GM19025 (cell line): ENCODE data around the gene MX1.

Experiments
- ATAC-seq: cut with Tn5 transposase; IDR thresholded peaks from one replicate; pipeline ENCODE4 v1.9.1; 2021; ENCODE audit warnings: mild to moderate bottlenecking, low read depth, moderate library complexity; ENCODE audit not compliant: unreplicated experiment

Gene MX1

GRCh38 chr21:41429925-41430491 lies 4.0 kb downstream of the MX1 start:
- no peak for ATAC-seq

GRCh38 chr21:41431788-41432548 lies 5.9 kb downstream of the MX1 start:
- peak; percentile 80 for ATAC-seq

GRCh38 chr21:41432562-41433460 lies 6.8 kb downstream of the MX1 start:
- no peak for ATAC-seq

GRCh38 chr21:41433566-41433965 lies 7.5 kb downstream of the MX1 start:
- no peak for ATAC-seq

- ATAC-seq, result no peak
Observed at GRCh38 chr21:41435706-41436105, 9.7 kb downstream of the MX1 start.

- no peak for ATAC-seq
Observed at GRCh38 chr21:41437729-41438128, 11.7 kb downstream of the MX1 start.

GRCh38 chr21:41438425-41439113 lies 12.5 kb downstream of the MX1 start:
- no peak for ATAC-seq

- ATAC-seq, result no peak
Observed at GRCh38 chr21:41439248-41439647, 13.2 kb downstream of the MX1 start.

- no peak for ATAC-seq
Observed at GRCh38 chr21:41441546-41441945, 15.5 kb downstream of the MX1 start.

GRCh38 chr21:41442481-41443186 lies 16.6 kb downstream of the MX1 start:
- no peak for ATAC-seq

- ATAC-seq, result no peak
Observed at GRCh38 chr21:41443562-41443961, 17.5 kb downstream of the MX1 start.

GRCh38 chr21:41444703-41445464 lies 18.8 kb downstream of the MX1 start:
- no peak for ATAC-seq

- ATAC-seq, result no peak
Observed at GRCh38 chr21:41445465-41445862, 19.4 kb downstream of the MX1 start.

- no peak for ATAC-seq
Observed at GRCh38 chr21:41446586-41446985, 20.5 kb downstream of the MX1 start.

- no peak for ATAC-seq
Observed at GRCh38 chr21:41447356-41447755, 21.3 kb downstream of the MX1 start.

- no peak for ATAC-seq
Observed at GRCh38 chr21:41449613-41450012, 23.6 kb downstream of the MX1 start.

- ATAC-seq, result no peak
Observed at GRCh38 chr21:41451753-41452676, 26.0 kb downstream of the MX1 start.

- ATAC-seq, result no peak
Observed at GRCh38 chr21:41453198-41453597, 27.2 kb downstream of the MX1 start.
